Stomach (tissue), 4 donors: ENCODE data around the gene RCAN2.

Experiments
- CTCF ChIP-seq, 7 experiments: fragments of 450-650 bp in 4 of 7; fragments of 200-600 bp in 3 of 7; sonication (generic) in 3 of 7; IDR thresholded peaks; one replicate each; pipeline ENCODE4 v1.5.1; 2016 to 2019; ENCODE audit warnings: antibody characterized with exemption in 7 of 7, control low read depth in 2 of 7, mild to moderate bottlenecking in 1 of 7
- EP300 ChIP-seq: sonication (generic); formaldehyde crosslinking; IDR thresholded peaks from one replicate; pipeline ENCODE4 v1.6.1; 2017; ENCODE audit warnings: antibody characterized with exemption
- POLR2A ChIP-seq, 4 donors: fragments of 450-650 bp; IDR thresholded peaks; one replicate each; pipeline ENCODE4 v1.6.1; 2016; ENCODE audit warnings: antibody characterized with exemption in 4 of 4, control low read depth in 2 of 4, mild to moderate bottlenecking in 1 of 4, moderate library complexity in 1 of 4
- POLR2AphosphoS5 ChIP-seq, 3 donors: sonication (generic); formaldehyde crosslinking; IDR thresholded peaks; one replicate each; pipeline ENCODE4 v1.6.1; 2016; ENCODE audit warnings: antibody characterized with exemption in 3 of 3

GRCh38 chr6:46244670-46245069, 246.6 kb downstream of the RCAN2 start:
- TF ChIP-seq CTCF (IDR thresholded peaks at IDR 0.05) (no peak), POLR2A (IDR thresholded peaks at IDR 0.05) (no peak), POLR2AphosphoS5 (IDR thresholded peaks at IDR 0.05) (no peak), EP300 (no peak)
